ENCODE data around the gene WDR37. TPM values are rescaled to one million over a fixed set of nuclear protein-coding genes. Genes with fewer than 3 reads are reported as not detected.

Gene WDR37, protein sequence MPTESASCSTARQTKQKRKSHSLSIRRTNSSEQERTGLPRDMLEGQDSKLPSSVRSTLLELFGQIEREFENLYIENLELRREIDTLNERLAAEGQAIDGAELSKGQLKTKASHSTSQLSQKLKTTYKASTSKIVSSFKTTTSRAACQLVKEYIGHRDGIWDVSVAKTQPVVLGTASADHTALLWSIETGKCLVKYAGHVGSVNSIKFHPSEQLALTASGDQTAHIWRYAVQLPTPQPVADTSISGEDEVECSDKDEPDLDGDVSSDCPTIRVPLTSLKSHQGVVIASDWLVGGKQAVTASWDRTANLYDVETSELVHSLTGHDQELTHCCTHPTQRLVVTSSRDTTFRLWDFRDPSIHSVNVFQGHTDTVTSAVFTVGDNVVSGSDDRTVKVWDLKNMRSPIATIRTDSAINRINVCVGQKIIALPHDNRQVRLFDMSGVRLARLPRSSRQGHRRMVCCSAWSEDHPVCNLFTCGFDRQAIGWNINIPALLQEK
- total RNA-seq (2014; rRNA removed) (4.5 and 7.1 TPM in 2 replicates), Bru-seq, nascent RNA (percentile 69 among the genes with signal in this experiment), BruChase-seq, experiment 1, labeled RNA remaining after a 6-hour chase (percentile 68 among the genes with signal in this experiment), BruChase-seq, experiment 2, labeled RNA remaining after a 2-hour chase (percentile 73 among the genes with signal in this experiment)
- long read RNA-seq, partial matches to known transcripts, result 16 of 35 reads
- long read RNA-seq, other reads (novel, unspliced or antisense), result 19 of 35 reads

- peak within 1 kb of the TSS; percentile 71 for H2AFZ ChIP-seq (ENCODE audit: low read length)
- H3K9me3 ChIP-seq (ENCODE audit: low read length), result no peaks in the 10 kb centered on the region
- H3K27ac ChIP-seq (ENCODE audit: low read length), result peak within 1 kb of the TSS; percentile 89
- H4K20me1 ChIP-seq (ENCODE audit: low read length), result no peaks in the 10 kb centered on the region
- peak within 1 kb of the TSS; percentile 89 for H3K4me2 ChIP-seq (ENCODE audit: low read length)
- TF ChIP-seq EZH2 (IDR thresholded peaks at IDR 0.05; ENCODE audit: low read length, unreplicated experiment) (no peak), CTCF (conservative IDR thresholded peaks at IDR 0.05; ENCODE audit: low read depth, low read length) (no peak), EZH2phosphoT487 (IDR thresholded peaks at IDR 0.05; ENCODE audit: borderline replicate concordance, low read length) (no peak)
- peak; percentile 89 for ATAC-seq
- H3F3A ChIP-seq (ENCODE audit: low read length, unreplicated experiment), result no peaks in the 10 kb centered on the region
- H3K9ac ChIP-seq (ENCODE audit: low read length), result peak within 1 kb of the TSS; percentile 98
- DNase-seq, result peak; percentile 56
- intact Hi-C loops (cut with micrococcal nuclease), result no loop called here
- ChIA-PET CTCF (no interaction called here), POLR2A (ENCODE audit: unreplicated experiment) (no interaction called here)
- peaks cover 88% of the 10 kb centered on the region for H3K79me2 ChIP-seq (ENCODE audit: low read length)
- H3K27me3 ChIP-seq (ENCODE audit: low read length), result no peaks in the 10 kb centered on the region
- no peaks in the 10 kb centered on the region; the same call in 1 of the 2 replicates for H3K36me3 ChIP-seq (ENCODE audit: low read depth, low read length)
- BruUV-seq (replicated peaks), result no TSS peak
- peak within 1 kb of the TSS; percentile 86 for H3K4me3 ChIP-seq (ENCODE audit: low read length)
- H3K4me1 ChIP-seq (ENCODE audit: insufficient read depth, low read length), result peaks cover 13% of the 10 kb centered on the region
- H3K9me2 ChIP-seq (replicated peaks; ENCODE audit: low read length), result no peaks in the 10 kb centered on the region
These were observed at the start of gene WDR37 for GRCh38 chr10:1056326-1057105. TSS of gene WDR37 (plus strand) at chr10:1056385. CDS start at chr10:1072156, 15,771 bp downstream.

DNA sequence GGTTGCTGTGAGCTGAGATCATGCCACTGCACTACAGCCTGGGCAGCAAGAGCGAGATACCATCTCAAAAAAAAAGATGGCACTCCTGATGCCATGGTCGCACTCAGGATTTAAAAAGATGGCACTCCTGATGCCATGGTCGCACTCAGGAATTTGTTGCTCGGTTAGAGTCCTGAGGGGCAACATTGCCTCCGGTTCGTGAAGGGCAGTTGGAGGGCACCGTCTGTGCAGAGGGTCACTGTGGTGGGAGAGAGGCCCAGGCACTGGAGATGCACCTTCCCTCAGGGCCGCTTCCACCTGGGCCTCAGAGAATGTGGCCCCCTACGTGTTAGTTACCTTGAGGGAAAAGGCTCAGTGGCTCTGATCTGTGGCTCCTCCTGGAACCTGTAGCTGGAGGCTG lies 49.6 kb upstream of the WDR37 start:
- Histone ChIP-seq H3K79me2 (ENCODE audit: low read length) (peaks cover 15% of the 10 kb centered on the region; the same call in 1 of the 2 replicates), H3K4me3 (ENCODE audit: low read length) (no peak overlapping the region), H3K9me3 (ENCODE audit: low read length) (no peaks in the 10 kb centered on the region), H4K20me1 (ENCODE audit: low read length) (0 out of 2 replicates have a peak, but pooled peaks cover 7% of the 10 kb centered on the region), H3K4me1 (ENCODE audit: insufficient read depth, low read length) (no peaks in the 10 kb centered on the region), H3K9me2 (replicated peaks; ENCODE audit: low read length) (no peaks in the 10 kb centered on the region), H3K27me3 (ENCODE audit: low read length) (no peaks in the 10 kb centered on the region), H3F3A (ENCODE audit: low read length, unreplicated experiment) (no peaks in the 10 kb centered on the region), H2AFZ (ENCODE audit: low read length) (no peak overlapping the region), H3K36me3 (ENCODE audit: low read depth, low read length) (peaks cover 30% of the 10 kb centered on the region), H3K9ac (ENCODE audit: low read length) (no peak overlapping the region), H3K4me2 (ENCODE audit: low read length) (no peak overlapping the region), H3K27ac (ENCODE audit: low read length) (no peak overlapping the region)
- CTCF ChIA-PET, result no interaction called here
- POLR2A ChIA-PET (ENCODE audit: unreplicated experiment), result no interaction called here
- ATAC-seq (no peak), DNase-seq (no peak)
- BruUV-seq (replicated peaks), result no TSS peak
- TF ChIP-seq EZH2 (IDR thresholded peaks at IDR 0.05; ENCODE audit: low read length, unreplicated experiment) (no peak), EZH2phosphoT487 (IDR thresholded peaks at IDR 0.05; ENCODE audit: borderline replicate concordance, low read length) (no peak), CTCF (conservative IDR thresholded peaks at IDR 0.05; ENCODE audit: low read depth, low read length) (no peak)
- intact Hi-C loops (cut with micrococcal nuclease), result no loop called here
